Left renal pelvis (tissue), 4 donors: ENCODE measurements around the gene EEF1AKMT4. TPM values are rescaled to one million over a fixed set of nuclear protein-coding genes. Genes with fewer than 3 reads are reported as not detected.

Experiments used
- DNase-seq, 4 donors: peaks; one replicate each; pipeline ENCODE4 v3.0.0-alpha.2; 2013; ENCODE audit warnings: low read depth in 4 of 4, low spot score in 3 of 4
- polyA plus RNA-seq, 4 donors: library from polyadenylated mRNA; unstranded; fragments of 120-200 nt; gene quantifications; one replicate each; pipeline ENCODE4 v1.2.1, GENCODE V29; 2013; ENCODE audit not compliant: insufficient read length in 4 of 4

EEF1AKMT4 gene
- polyA plus RNA-seq, 4 donors: 1.9 to 3.4 (median 2.5) TPM

GRCh38 chr3:184296616-184297015, 47.1 kb downstream of the EEF1AKMT4 start:
- no peak for DNase-seq

- peak; percentile 88 to 94 (median 91) for DNase-seq
These were observed 49.5 kb downstream of the EEF1AKMT4 start, which contains the start of gene PSMD2 for GRCh38 chr3:184298759-184299487. TSS of gene PSMD2 (plus strand) at chr3:184299241. CDS start at chr3:184299267, 26 bp downstream.

DNA sequence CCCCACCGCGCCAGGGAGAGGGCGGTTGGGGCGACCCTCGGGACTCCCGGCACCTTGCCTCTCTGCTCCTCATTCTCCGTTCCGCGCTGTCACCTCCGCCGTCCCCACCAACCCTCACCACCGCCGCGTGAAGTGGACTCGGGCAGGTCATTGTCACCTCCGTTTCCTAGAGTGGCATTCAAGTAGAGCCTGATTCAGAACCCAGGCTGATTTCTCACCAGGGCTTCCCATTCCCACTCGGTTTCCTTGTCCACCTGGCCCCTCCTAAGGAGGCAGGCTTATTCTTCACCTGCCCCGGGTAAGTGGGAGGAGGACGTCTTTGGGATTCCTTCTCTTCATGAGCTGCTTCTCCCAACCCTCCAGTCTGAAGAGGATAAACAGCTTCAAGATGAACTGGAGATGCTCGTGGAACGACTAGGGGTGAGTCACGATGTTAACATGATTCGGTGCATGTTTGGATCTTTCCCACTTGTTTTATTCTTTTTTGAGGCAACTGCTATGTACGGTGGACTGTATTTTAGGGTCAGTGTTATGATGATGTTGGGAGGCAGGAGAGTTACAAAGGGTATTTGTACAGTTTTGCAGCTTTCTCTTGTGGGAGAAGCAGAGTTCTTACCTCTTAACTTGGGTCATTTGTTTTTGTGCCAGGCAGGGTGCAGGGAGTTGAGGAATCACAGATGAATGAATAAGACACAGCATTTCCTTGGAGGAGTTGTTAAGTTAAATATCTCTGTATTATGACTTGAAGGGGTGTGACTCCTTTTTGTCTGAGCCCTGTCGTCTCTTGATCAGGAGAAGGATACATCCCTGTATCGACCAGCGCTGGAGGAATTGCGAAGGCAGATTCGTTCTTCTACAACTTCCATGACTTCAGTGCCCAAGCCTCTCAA, 50.3 kb downstream of the EEF1AKMT4 start:
- DNase-seq: no peak

DNA sequence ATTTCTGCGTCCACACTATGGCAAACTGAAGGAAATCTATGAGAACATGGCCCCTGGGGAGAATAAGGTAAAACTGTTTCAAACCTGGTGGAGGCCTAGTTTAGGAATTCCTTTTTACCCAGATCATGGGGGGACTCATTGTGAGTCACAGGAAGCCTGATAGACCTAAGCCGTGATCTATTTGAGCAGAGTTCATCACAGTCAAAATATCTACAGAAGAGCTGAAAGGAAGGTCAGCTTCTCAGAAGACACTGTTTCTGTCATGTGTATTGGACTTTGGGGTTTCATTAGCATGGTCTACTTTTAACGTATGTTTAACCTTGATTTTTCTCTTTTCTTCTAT, 50.9 kb downstream of the EEF1AKMT4 start:
- DNase-seq: no peak

- no peak for DNase-seq
These were observed 56.1 kb downstream of the EEF1AKMT4 start for GRCh38 chr3:184305577-184305976.

DNA sequence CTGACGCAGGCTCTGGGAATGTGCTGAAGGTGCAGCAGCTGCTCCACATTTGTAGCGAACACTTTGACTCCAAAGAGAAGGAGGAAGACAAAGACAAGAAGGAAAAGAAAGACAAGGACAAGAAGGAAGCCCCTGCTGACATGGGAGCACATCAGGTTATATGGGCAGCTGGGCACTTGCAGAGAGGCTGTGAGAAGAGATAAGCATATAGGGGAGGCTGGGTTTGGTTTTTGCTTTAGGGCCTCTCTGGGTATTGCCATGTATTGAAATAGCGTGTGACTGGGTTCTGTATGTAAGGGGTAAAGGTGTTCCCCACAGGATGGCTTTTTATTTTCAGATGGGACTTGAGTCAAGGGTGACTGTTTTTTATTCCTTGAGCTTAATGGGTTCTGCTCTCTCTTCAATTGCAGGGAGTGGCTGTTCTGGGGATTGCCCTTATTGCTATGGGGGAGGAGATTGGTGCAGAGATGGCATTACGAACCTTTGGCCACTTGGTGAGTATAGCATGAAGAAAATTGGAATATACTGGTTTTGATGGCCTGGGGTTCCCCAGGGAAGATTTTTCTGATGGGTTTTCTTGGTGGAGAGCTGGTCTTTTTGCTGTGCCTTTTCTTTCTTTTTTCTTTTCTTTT, 57.0 kb downstream of the EEF1AKMT4 start:
- no peak for DNase-seq

DNA sequence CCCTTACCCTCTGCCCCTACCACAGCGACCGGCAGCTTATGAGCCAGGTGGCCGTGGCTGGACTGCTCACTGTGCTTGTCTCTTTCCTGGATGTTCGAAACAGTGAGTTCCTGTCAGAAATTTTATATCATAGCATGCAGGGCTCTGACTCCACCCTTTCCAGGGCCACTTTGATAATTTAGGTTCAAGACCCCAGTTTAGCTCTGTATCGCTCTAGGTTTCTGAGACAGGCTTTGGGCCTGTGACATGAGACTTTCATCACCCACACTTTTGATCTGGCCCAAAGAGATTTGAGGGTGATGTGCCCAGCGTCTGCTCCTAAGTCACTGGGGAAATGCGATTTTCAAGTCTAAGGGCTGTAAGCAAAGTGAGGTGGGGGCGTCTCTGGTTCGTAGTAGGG, 58.4 kb downstream of the EEF1AKMT4 start:
- DNase-seq: no peak

Other genes starting within 250 kb of the EEF1AKMT4 start
- gene ABCC5, start 231.8 kb upstream of the EEF1AKMT4 start, polyA plus RNA-seq: 10 to 100 TPM; 45.2 to 77.9 (median 54.8) TPM
- not detected for gene HTR3D, start 217.9 kb upstream of the EEF1AKMT4 start, polyA plus RNA-seq
- gene HTR3C, start 196.6 kb upstream of the EEF1AKMT4 start, polyA plus RNA-seq: not detected
- gene HTR3E, start 152.6 kb upstream of the EEF1AKMT4 start, polyA plus RNA-seq: under 1 TPM in 1 of 4 donors, not detected in 3; 0.11 TPM
- 10 to 100 TPM; 36.0 to 57.9 (median 48.4) TPM for gene EIF2B5, start 114.3 kb upstream of the EEF1AKMT4 start, polyA plus RNA-seq
- gene DVL3, start 94.3 kb upstream of the EEF1AKMT4 start, polyA plus RNA-seq: 10 to 100 TPM; 61.4 to 91.9 (median 81.3) TPM
- gene AP2M1, start 74.8 kb upstream of the EEF1AKMT4 start, polyA plus RNA-seq: 100 to 1,000 TPM; 262 to 377 (median 336) TPM
- 10 to 100 TPM; 48.8 to 77.4 (median 59.0) TPM for gene ABCF3, start 63.5 kb upstream of the EEF1AKMT4 start, polyA plus RNA-seq
- 1 to 10 TPM in 3 of 4 donors, under 1 TPM in 1; 0.29 to 2.3 (median 1.6) TPM for gene VWA5B2, start 20.1 kb upstream of the EEF1AKMT4 start, polyA plus RNA-seq
- 10 to 100 TPM; 23.6 to 39.8 (median 32.5) TPM for gene ALG3, start 710 bp upstream of the EEF1AKMT4 start, polyA plus RNA-seq
- gene CAMK2N2, start 11.9 kb downstream of the EEF1AKMT4 start, polyA plus RNA-seq: under 1 TPM; 0.14 to 0.48 (median 0.20) TPM
- not detected for gene ECE2, start 26.4 kb downstream of the EEF1AKMT4 start, polyA plus RNA-seq
- gene PSMD2, start 49.6 kb downstream of the EEF1AKMT4 start, polyA plus RNA-seq: 100 to 1,000 TPM; 159 to 216 (median 201) TPM
- 100 to 1,000 TPM; 142 to 203 (median 171) TPM for gene EIF4G1, start 64.9 kb downstream of the EEF1AKMT4 start, polyA plus RNA-seq
- gene FAM131A, start 87.9 kb downstream of the EEF1AKMT4 start, polyA plus RNA-seq: 10 to 100 TPM in 3 of 4 donors, 1 to 10 TPM in 1; 9.7 to 13.4 (median 12.2) TPM
- 10 to 100 TPM in 2 of 4 donors, 1 to 10 TPM in 2; 7.9 to 15.4 (median 9.6) TPM for gene CLCN2, start 111.9 kb downstream of the EEF1AKMT4 start, polyA plus RNA-seq
- gene POLR2H, start 112.0 kb downstream of the EEF1AKMT4 start, polyA plus RNA-seq: 100 to 1,000 TPM in 2 of 4 donors, 10 to 100 TPM in 2; 57.9 to 114 (median 92.8) TPM
- gene THPO, start 128.5 kb downstream of the EEF1AKMT4 start, polyA plus RNA-seq: 1 to 10 TPM; 1.6 to 2.5 (median 2.1) TPM
- gene CHRD, start 130.4 kb downstream of the EEF1AKMT4 start, polyA plus RNA-seq: 10 to 100 TPM; 12.4 to 17.2 (median 14.5) TPM